ENCODE measurements around the gene CFD. TPM values are rescaled to one million over a fixed set of nuclear protein-coding genes. Genes with fewer than 3 reads are reported as not detected.

The CFD gene
- 1.2 TPM in 1 of 2 replicates, not detected in the other for total RNA-seq (2013; cell fraction: nucleolus; rRNA removed)
- total RNA-seq (2014; rRNA removed) (0.73 and 0.93 TPM in 2 replicates), total RNA-seq (2014; rRNA removed; fragmentation: Illumina TruSeq; extraction: Trizol) (not detected in 2 replicates), total RNA-seq (2021) (0.36 and 0.58 TPM in 2 replicates), polyA plus RNA-seq (2011; rRNA removed) (0.05 TPM in 1 of 2 replicates, not detected in the other), polyA plus RNA-seq (2014; fragmentation: Illumina TruSeq; extraction: Trizol) (not detected in 2 replicates), polyA plus RNA-seq (2014; fragmentation: Nextera tagmentation; extraction: Ambion mirVana) (under 1 TPM in 1 of 2 experiments, not detected in 1; 0.06 TPM), polyA plus RNA-seq (2014; rRNA removed) (1.2 TPM in 1 of 2 replicates, not detected in the other), polyA plus RNA-seq (2016; fragmentation: Nextera tagmentation; extraction: Ambion mirVana) (1 to 10 TPM in 1 of 2 experiments, under 1 TPM in 1; 0.40 to 1.1 TPM), polyA minus RNA-seq (2011; rRNA and poly(A)+ RNA removed) (not detected in 2 replicates), Bru-seq, nascent RNA (not detected), BruChase-seq, experiment 1, labeled RNA remaining after a 6-hour chase (percentile 15 among the genes with signal in this experiment), BruChase-seq, experiment 2, labeled RNA remaining after a 2-hour chase (percentile 14 among the genes with signal in this experiment)
- polyA plus RNA-seq (2011; ENCODE audit: low read depth), result not detected
- 0.15 and 0.47 TPM in 2 replicates for polyA plus RNA-seq (2011; cell fraction: cytosol; rRNA removed)
- 0.25 and 0.42 TPM in 2 replicates for polyA plus RNA-seq (2011; cell fraction: nucleus; rRNA removed)
- polyA plus RNA-seq (2012), result 0.67 and 0.69 TPM in 2 replicates
- polyA minus RNA-seq (2011; cell fraction: cytosol; rRNA and poly(A)+ RNA removed), result 1.2 and 2.0 TPM in 2 replicates
- polyA minus RNA-seq (2011; cell fraction: nucleus; rRNA and poly(A)+ RNA removed), result not detected in 2 replicates
- long read RNA-seq, experiment 1, result 0 reads
- long read RNA-seq, experiment 2, result 0 reads

- FAIRE-seq, result no peak
- DNase-seq (ENCODE audit: low read depth, low spot score), result no peak
- H3K9me3 ChIP-seq (replicated peaks; ENCODE audit: control insufficient read depth, insufficient read depth, low read length), result no peaks in the 10 kb centered on the region
- TF ChIP-seq CTCF (IDR thresholded peaks at IDR 0.05 in 2 of 3, conservative IDR thresholded peaks at IDR 0.05 in 1 of 3; ENCODE audit: control insufficient read depth in 2 of 3, extremely low read depth in 1 of 3, insufficient read depth in 1 of 3, low read depth in 3 of 3, low read length in 3 of 3) (no peak), SIX5 (IDR thresholded peaks at IDR 0.05; ENCODE audit: low read depth, low read length, severe bottlenecking) (no peak), ZNF24 (IDR thresholded peaks at IDR 0.05) (no peak), CBX3 (IDR thresholded peaks at IDR 0.05; ENCODE audit: borderline replicate concordance, low read depth) (no peak), ASH2L (IDR thresholded peaks at IDR 0.05; ENCODE audit: borderline replicate concordance, low read depth) (no peak), BCL3 (IDR thresholded peaks at IDR 0.05; ENCODE audit: borderline replicate concordance, insufficient read depth, low read depth, low read length, poor library complexity, severe bottlenecking) (no peak), ATF3 (IDR thresholded peaks at IDR 0.05; ENCODE audit: borderline replicate concordance, extremely low read depth, low read depth, low read length) (no peak), E4F1 (IDR thresholded peaks at IDR 0.05; ENCODE audit: borderline replicate concordance, partially characterized antibody) (no peak), HDAC6 (IDR thresholded peaks at IDR 0.05; ENCODE audit: unreplicated experiment) (no peak)
- no peak within 1 kb of the TSS for H3K4me2 ChIP-seq (ENCODE audit: control insufficient read depth, insufficient read depth)
- no peaks in the 10 kb centered on the region for H3K79me2 ChIP-seq (ENCODE audit: control insufficient read depth, insufficient read depth, low read length)
- 37% methylated on average over 18 of the region's 24 CpGs for WGBS (ENCODE audit: insufficient coverage, insufficient replicate concordance, low lambda C conversion rate, missing lambda C conversion rate)
- no TSS peak for BruUV-seq (replicated peaks)
- SMC1A ChIA-PET (ENCODE audit: uncharacterized antibody, unreplicated experiment), result no interaction called here
- no peak within 1 kb of the TSS for H3K27ac ChIP-seq (ENCODE audit: control insufficient read depth, insufficient read depth)
- in situ Hi-C loops (cut with MboI), result loop anchor here (5.0 kb wide), 2 partner anchors 63 to 128 kb away; no protein-coding TSS in a partner anchor
- H2AFZ ChIP-seq (ENCODE audit: control insufficient read depth, low read depth, low read length), result no peak within 1 kb of the TSS
- H4K20me1 ChIP-seq (ENCODE audit: control insufficient read depth, insufficient read depth), result no peaks in the 10 kb centered on the region
- no peaks in the 10 kb centered on the region; a peak in 1 of 4 replicates for H3K27me3 ChIP-seq (replicated peaks in 1 of 2; ENCODE audit: control insufficient read depth in 2 of 2, insufficient read depth in 2 of 2, low read length in 1 of 2)
- POLR2A ChIA-PET, result interaction anchor here (0.6 to 1.4 kb wide), 3 partner anchors 34 to 577 kb away, joined by 5 to 8 read pairs (median 5); partner anchors contain the start of gene MED16
- H3K4me3 ChIP-seq, result no peak within 1 kb of the TSS
- peaks cover 10% of the 10 kb centered on the region for H3K4me1 ChIP-seq (ENCODE audit: control insufficient read depth, insufficient read depth, low read length)
- RAD21 ChIA-PET (ENCODE audit: unreplicated experiment), result interaction anchor here (1.6 kb wide), 1 partner anchor 59 kb away, joined by 5 read pairs; no protein-coding TSS in a partner anchor
- H3K9ac ChIP-seq (ENCODE audit: control insufficient read depth, insufficient read depth, low read length), result no peak within 1 kb of the TSS
- no peak for ATAC-seq
- CTCF ChIA-PET, result interaction anchor here (1.4 kb wide), 1 partner anchor 139 kb away, joined by 4 read pairs; no protein-coding TSS in a partner anchor
- intact Hi-C loops (cut with micrococcal nuclease; ENCODE audit: unreplicated experiment), result no loop called here
- no peaks in the 10 kb centered on the region for H3K36me3 ChIP-seq (ENCODE audit: control insufficient read depth in 2 of 2, insufficient read depth in 2 of 2, low read length in 1 of 2)
Measured at GRCh38 chr19:858868-859843, at the start of gene CFD. TSS of gene CFD (plus strand) at chr19:859664. CDS start at chr19:859690, 26 bp downstream.
